Stimulated activated CD8-positive, alpha-beta memory T cell treated with anti-CD3 and anti-CD28 coated beads, Interleukin-12 subunit alpha, Interleukin-12 subunit beta, amount 100 ng/mL, for 1 hour (primary cell): ENCODE results near the gene SBSN.
A peak's percentile ranks its signal among the peaks of the same experiment; 100 is the strongest.

Experiments
- DNase-seq: peaks from one replicate; pipeline ENCODE4 v3.0.0-alpha.2; 2020; ENCODE audit warnings: low read depth

The SBSN gene

DNA sequence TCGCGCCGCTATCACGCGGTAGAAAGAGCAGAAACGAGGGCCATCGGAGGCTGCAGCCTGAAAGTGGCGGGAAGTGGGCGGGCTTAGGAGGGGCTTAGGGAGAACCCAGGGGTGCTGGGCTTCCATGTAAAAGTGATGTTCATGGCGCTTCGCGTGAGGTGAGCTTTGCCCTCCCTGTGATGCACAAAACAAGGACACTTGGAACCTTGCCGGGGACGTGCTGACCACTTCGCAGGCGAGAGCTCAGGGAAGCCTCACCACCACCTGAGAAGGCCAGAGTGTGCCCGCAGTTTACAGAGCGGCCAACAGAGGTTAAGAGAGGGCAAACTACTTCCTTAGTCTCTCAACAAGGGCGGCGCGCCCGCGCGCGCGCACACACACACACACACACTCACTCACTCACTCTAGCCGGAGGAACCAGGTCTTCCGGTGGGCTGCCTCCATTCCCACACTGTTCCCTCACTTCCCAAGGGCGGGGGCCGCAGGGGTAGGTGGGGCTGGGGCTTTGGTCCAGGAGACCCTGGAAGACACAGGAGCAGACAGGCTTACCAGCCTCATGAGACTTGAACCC is 5.8 kb upstream of the SBSN start:
- peak; percentile 22 for DNase-seq

DNA sequence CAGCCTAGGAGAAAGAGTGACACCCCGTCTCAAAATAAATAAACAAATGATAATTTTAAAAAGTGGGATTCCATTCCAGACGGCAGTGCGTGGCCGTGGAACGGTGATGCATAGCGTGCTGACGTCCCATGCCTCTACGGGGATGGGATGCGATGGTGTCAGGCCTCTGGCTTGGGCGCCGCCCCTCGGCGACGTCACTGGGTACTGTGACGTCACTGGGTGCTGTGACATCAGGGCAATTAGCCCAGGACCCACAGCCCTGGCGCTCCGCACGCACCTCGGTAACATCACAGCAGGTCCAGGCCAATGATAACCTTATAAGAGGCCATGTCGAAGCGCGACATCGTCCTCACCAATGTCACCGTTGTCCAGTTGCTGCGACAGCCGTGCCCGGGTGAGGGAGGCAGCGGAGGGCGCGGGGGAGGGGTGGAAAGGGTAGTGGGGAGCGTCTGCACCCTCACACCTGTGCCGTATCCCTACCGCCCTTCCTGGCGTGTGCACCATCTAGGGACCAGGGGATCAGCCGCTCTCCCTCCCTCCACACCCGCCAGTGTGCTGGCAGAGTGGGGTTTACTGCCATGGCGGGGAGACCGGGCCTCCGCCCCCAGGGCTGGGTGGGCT is 5.2 kb upstream of the SBSN start, which contains the start of gene GAPDHS:
Gene GAPDHS (plus strand): TSS at position 256 of the 621 bp plus-strand sequence. CDS start 72 bp downstream, at position 328.
- DNase-seq, result no peak

DNA sequence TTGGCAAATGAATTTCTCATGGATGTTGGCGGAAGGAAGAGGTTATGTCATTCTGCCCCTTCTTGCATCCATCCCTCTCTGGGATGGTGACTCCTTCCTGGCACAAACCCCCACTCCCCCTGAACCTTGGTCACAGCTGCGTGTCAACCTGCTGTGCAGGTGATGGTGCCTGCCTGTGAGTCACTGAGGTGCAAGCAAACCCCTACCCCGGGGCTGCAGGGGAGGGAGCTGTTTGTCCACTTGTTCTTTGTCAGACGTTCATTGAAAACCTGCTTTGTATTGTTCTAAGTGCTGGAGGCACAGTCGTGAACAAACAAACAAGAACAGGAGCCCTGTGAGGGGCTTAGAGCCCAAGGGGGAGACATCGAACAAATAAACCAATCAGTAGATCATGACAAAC is 3.2 kb upstream of the SBSN start:
- DNase-seq, result no peak

DNA sequence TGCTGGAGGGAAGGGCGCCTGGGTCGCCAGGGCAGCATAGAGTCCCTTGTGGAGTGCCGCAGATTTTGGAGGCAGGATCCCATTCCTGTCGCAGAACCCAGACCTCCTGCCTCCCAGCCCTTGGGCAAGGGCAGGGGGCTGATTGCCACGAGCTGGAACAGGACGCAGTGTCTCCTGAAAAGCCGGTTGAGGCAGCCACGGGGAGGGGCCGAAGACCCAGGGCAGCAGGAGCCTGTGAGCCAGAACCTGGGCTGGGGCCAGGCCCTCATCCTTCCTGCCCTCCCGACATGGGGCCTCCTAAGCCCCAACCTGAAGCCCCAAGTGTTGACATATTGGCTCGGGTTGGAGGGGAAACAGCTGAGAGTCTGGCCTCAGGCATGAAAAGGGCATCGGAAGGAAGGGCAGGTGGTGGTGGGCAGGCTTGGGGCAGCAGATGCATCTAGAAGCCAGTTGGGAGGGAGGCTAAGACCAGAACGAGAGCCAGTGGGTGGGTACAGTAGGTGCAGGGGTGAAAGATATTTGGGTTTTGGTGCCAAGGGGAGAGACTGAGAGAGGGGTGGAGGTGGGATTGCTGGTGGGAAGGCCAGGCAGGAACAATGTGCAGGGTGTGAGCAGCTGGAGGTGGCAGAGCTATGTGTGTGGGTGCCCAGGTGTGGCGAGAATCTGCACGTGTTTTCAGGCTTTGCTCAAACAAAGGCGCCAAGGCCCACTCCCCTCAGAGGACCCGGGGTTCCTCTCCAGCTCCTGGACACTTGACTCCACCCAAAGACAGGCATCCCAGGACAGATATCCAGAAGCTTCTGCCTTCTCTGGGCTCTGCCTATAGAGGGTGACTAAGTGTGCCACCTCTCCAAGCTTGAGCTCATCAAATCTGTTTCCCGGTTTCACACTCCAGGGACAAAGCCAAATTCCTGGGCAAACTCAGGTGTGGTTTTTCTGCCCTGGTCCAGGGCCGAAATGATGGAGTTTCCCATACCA is 1.4 kb upstream of the SBSN start:
- no peak for DNase-seq

DNA sequence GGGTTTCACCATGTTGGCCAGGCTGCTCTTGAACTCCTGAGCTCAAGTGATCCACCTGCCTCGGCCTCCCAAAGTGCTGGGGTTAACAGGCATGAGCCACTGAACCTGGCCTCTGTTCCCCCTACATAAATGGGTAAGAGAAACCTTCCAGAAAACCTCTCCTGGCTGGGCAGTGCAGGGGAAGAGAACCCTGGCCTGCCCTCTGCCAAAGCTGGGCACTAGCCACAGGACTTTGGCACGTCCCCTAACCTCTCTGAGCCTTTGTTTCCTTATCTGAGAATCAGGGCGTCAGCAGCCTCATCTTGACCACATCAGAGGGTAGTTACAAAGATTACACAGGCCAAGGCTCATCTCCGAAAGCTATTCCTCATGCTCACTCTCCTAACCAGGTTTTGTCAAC is 2.2 kb downstream of the SBSN start:
- DNase-seq, result no peak

DNA sequence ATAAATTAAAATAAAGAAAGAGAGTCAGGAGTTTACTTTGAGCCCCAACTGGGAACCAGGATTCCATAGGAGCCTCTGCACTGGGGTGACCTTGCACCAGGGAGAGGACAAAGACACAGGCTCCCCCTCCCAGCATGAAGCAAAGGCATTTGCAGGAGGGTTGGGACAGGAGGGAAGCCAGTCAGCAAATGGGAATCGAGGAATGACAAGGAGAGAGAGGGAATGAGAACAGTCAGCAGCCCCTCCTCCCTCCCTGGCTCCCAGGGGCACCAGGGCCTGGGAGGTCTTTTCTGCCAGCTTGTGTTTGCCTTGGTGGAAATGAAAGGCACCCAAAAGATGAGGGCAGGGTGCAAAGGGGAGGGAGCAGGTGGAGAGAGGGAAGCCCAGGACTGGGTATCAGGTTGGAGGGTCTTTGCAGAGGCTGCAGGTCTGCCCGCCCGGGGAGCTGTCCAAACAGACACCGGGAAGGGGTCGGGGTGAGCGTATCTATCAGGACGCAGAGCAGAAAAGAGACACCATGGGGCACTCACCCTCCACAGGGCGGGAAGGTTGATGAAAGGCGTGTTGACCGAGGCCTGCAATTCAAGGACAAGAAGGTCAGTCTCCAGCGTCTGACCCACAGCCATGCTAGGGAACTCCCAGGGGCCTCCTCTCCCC is 3.8 kb downstream of the SBSN start:
- DNase-seq, result no peak

DNA sequence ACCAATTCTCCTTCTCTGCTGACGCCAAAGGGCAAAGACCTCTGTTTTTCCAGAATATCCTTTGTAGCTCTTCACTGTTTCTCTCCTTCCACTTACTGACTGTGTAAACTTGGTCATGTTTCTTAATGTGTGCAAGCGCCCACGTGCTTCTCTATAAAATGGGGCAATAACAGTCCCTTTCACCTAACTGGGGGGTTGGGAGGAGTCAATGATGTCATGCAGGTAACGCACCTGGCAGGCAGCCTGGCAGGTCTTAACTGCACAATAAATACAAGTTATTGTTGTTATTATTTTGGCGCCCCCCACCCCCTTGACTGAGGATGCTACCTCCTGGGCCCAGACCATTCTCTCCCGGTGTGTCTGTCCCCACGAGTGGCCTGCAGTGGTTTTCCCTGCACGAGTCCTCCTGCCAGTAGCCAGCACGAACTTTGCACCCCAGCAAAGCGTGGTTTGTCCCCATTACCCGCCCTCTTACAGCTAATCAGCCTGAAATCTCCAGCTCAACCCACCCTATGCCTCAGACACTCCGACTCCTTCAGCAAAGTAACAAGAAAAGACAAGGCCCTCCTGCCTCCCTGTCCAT is 5.3 kb downstream of the SBSN start:
- no peak for DNase-seq

DNA sequence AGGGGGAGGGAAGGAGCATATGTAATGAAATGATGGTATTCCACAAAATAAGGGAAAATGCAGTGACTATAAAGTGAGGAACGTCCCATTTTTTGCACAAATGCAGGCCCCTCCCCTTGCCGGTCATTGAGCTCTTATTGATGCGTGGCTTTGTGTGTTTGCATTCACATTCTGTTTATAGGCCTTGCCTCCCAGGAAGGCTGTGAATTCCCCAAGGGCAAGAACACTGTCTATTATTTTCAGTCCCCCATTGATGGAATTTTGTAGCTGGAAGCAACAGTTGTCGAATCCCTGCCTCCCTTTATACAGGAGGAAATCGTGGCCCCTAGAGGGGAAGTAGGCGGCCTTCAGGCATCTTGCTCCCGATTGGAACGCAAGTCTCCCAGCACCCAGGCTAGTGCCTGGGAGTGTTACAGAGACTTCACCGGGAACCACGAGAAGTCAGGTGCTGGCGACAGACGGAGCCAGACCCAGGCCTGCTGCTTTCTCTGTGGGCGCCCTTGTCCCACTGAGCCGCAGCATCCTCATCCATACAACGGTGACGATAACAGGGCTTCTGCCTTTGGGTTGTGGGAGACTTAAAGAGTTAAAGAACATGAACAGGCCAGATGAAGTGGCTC is 6.9 kb downstream of the SBSN start:
- no peak for DNase-seq

DNA sequence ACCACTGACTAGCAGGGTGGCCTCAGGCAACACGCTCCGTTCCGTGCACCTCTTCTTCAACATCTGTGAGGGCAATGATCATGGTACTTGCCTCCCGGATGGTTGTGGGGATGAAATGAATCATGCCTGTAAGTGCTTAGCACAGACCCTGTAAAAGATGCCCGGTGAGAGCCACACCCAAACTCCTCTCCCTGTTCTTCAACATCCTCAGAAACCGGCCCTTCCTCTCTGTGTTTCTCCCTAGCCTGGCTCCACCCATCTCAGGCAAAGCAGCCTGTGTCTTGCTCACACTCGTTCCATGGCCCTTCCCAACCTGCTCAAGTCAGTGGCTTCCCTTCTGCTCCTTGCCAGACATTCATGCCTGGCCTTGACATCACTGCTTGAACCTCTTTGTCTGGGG is 8.8 kb downstream of the SBSN start:
- no peak for DNase-seq

DNA sequence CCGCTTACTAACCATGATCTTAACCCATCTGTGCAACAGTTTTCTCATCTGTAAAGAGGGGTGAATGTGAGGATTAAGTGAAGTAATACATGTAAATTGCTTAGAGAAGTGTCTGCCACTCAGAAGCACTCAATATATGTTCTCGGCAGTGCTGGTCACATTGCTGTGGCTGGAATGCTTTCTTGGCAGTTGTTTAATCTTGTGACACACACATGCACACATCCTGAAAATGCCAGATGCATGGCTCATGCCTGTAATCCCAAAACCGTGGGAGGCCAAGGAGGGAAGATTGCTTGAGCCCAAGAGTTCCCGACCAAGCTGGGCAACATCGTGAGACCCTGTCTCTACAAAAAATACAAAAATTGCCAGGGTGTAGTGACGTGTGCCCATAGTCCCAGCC is 9.8 kb downstream of the SBSN start:
- no peak for DNase-seq

DNA sequence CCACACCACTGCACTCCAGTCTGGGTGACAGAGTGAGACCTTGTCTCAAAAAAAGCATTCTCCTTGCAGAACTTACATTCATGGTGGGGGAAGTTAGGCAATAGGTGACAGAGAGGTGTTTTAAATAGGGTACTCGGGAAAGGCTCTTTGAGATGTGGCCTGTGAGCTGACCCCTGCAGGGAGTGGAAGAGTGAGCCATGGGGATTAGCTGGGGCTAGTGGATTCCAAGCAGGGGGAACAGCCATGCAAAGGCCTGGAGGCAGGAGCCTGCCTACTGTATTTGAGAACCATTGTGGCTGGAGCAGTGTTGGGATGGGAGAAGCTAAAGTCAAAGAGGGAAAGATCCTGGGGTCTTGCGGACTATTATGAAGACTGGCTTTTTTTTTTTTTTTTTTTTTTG is 10.8 kb downstream of the SBSN start:
- DNase-seq, result no peak

DNA sequence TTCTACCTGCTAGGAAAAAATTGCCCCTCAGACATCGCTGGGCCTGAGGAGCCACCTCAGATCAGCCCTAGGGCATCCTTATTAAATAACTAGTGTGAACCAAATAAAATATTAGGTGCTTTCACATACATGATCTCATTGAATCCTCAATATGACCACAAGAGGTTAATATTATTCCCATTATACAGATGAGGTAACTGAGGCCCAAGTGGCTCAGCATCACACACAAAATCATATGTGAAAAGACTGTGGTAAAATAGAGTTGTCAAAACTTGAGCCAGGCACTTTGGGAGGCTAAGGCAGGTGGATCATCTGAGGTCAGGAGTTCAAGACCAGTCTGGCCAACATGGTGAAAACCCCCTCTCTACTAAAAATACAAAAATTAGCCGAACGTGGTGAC is 11.8 kb downstream of the SBSN start:
- no peak for DNase-seq

DNA sequence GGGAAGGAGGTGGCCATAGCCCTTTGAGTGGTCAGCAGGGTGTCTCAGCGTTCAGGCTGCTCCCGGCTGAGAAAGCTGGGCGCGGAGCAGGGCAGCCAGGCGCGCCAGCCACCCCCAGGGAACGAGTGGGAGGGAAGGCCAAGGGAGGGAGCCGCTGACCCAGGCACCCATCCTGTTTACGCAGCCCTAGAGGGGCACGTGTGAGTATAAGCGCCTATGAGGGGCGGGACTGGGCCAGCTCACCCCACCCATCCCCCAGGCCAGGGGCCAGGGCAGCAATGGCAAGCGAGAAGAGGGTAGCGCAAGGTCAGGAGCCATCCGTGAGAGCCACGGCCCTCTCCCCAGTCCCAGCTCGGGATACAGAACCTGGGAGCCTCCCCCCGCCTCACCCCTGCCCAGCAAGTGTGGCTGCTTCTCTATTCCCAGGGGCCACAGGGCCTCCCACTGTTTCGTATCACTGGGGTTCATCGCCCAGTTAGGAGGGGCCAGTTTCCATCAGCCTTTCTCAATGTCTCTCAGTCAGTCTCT is 13.8 kb downstream of the SBSN start:
- no peak for DNase-seq

DNA sequence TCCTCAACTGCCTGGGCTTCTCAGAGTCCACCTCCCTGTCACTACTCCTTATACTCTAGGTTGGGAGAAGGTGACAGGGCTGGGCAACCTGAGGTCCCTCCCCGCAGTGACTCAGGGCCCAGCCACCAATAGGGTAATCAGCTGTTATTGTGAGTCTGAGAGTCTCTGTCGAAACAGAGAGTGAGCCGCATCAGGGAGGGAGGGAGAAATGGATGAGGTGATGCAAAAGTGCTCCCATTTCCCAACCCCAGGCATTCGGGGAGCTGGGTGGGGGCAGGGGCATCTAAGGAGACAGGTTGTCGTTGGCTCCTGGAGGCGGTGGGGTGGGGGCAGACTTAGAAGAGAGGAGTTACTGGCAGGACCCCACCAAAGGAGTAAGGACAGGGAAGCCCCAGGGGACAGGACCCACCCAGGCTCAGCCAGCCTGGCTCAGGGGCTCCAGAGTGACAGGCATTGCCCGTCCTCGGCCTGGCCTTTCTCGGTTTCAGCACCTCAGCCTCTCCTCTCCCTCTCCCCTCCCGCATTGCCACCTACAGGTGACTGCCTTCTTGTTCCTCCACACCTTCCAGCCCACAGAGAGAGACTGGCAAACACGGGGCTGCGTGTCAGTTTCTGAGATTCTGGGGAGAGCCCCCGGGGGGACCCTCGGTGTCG is 14.4 kb downstream of the SBSN start, which contains the start of gene DMKN:
Gene DMKN (minus strand): TSS at position 22 of the 654 bp plus-strand sequence. CDS start 174 bp downstream, outside the sequence.
- no peak for DNase-seq

DNA sequence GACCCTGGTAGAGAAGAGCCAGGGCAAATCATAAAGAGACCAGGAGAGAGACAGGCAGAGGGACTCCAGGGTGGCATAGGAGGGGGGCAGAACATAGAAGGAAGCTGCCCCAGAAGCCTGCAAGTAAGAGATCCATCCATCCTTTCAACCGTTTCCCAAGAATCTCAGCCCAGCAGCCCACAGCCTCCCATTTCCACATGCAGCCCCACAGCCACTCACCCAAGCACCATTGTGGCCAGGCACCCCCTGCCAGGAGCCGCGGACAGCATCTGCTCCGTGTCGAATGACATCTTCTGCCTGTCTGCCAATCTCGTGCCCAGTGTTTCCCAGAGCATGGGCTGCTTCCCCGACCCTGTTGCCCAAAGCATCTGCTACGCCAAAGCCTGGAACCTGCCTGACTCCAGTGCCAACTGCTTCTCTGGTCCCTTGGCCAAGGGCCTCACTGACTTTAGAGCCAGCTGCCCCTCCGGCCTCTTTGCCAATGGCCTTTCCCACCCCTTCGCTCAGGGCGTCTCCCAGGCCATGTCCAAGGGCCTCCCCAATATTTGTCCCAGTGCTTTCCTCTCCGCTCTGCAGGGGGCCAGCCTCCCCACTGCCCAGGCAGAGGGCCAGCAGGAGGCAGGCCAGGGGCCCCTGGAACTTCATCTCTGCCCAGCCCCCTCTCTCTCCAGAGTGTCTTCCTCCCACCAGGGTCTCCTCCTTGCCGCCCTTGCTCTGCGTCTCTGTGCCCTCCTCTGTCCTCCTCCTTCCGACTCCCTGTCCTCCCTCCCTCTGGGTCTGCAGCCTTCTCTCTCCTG is 15.1 kb downstream of the SBSN start:
- DNase-seq, result no peak

DNA sequence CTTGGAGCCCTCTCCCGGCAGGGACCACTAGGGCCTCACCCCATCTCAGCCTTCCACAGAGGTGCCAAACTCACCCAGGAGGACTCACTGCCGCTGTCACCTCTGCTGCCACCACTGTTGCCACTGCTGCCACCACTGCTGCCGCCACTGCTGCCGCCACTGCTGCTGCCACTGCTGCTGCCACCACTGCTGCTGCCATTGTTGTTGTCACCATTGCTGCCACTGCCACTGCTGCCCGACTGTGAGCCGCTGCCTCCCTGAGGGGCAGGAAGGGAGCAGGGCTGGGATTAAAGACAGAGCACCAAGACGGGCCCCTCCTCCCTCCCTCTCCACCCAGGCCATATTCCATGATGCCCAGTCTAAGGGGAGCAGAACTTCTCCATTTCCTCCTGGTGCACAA is 16.8 kb downstream of the SBSN start:
- DNase-seq, result no peak

DNA sequence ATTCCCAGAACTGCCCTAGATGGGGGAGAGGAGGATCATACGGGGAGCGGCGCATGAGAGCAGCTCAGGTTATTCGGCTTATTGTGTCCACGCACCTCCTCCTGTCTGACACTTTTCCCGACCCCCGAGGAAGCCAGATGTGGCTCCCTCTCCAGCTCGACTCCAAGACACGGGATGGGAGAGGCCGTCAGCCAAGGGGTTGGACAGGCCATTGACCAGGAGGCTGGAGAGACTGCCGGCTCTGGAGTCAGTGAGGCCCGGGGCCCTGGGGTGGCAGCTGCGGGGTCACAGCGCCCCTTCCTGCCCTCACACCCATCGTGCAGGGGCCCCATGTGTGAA is 17.5 kb downstream of the SBSN start:
- no peak for DNase-seq

DNA sequence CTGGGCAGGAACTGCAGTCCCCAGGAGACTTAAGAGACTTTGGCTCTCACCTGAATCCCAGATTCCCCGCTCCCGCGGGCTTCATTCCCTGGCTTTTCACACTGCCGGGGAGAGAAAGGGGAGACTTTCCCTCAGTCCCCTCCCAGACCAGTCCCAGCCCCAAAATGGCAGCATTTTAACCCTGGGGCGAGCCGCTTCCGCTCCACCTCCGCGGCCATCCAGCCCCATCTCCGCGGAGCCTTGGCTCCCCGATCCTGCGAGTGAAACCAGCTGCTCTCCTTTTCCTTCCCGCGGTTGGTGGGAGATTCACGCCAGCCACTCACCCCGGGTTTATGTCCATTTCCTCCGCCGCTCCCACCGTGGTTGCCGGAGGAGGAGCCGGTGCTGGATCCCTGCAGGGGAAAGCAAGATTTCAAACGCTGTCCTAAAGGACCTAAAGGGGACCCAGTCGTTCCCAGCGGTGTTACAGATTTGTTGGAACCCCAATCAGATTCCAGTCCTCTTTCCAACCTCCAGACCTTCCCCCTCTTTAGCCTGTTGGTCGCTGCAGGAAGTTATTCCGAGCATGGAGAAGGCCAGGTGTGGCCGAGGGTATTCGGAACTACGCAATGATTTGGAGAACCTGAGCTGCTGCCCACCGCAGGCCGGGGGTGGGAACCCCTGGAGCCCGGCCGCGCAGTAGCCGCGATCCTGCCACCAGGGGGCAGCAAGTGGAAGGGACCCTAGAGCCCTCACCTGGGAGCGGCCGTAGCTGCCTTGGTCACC is 18.1 kb downstream of the SBSN start:
- DNase-seq, result peak; percentile 61

DNA sequence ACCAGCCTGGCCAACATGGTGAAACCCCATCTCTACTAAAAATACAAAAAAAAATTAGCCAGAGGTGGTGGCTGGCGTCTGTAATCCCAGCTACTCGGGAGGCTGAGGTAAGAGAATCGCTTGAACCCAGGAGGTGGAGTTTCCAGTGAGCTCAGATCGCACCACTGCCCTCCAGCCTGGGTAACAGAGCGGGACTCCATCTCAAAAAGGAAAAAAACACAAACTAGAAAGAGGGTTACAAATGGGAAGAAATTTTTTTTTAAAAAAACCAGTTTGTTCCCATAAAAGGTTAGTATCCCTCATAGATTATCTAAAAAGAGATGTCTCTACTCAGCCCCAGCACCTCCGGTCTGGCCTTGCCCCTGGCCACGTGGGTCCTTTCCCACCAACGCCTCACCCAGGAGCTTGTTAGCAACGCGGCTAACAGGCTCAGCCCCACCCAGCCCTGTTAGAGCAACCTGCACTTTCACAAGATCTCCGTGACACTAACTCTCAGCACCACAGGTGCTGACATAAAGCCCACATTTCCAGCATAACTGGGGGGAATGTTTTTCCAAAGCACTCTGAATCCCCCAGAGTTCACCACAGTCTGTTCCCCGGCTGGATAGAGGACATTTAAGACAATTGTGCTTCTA is 19.0 kb downstream of the SBSN start:
- peak; percentile 11 for DNase-seq
